GM19025 (cell line): ENCODE data around the gene IPO11.

Source experiments
- ATAC-seq: cut with Tn5 transposase; IDR thresholded peaks from one replicate; pipeline ENCODE4 v1.9.1; 2021; ENCODE audit warnings: mild to moderate bottlenecking, low read depth, moderate library complexity; ENCODE audit not compliant: unreplicated experiment

IPO11 gene

GRCh38 chr5:62432621-62433064 is 20.1 kb downstream of the IPO11 start:
- no peak for ATAC-seq

- no peak for ATAC-seq
Observed at GRCh38 chr5:62448528-62448927, 36.0 kb downstream of the IPO11 start.

DNA sequence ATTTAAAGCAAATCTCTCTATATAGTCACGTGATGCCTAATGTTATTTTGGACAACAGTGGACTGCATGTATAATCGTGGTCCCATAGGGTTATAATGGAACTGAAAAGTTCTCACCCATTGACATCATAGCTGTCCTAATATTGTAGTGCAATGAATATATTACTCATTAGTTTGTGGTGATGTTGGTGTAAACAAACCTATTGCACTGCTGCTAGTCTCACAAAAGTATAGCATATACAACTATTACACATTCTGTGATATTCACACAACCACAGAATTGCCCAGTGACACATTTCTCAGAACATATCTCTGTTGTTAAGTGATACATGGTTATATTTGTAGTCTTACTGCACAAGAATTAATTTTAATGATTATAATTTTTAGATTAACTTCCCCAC is 37.7 kb downstream of the IPO11 start:
- ATAC-seq: no peak

DNA sequence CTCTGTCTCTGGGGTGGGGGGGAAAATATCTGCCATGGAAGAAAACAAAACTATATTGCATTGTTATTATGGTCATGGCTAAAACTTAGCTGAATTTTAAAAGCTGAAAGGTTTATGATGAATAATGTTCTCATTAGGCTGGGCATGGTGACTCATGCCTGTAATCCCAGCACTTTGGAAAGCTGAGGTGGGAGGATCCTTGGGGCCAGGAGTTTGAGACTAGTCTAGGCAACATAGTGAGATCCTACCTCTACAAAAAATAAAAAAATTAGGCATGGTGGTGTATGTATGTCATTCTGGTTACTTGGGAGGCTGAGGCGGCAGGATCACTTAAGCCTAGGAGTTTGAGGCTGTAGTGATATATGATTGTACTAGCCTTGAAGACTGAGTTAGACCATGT is 44.5 kb downstream of the IPO11 start:
- ATAC-seq: no peak

- peak; percentile 75 for ATAC-seq
Observed at GRCh38 chr5:62460578-62460983, 48.0 kb downstream of the IPO11 start.

GRCh38 chr5:62461561-62461960 is 49.0 kb downstream of the IPO11 start:
- ATAC-seq: no peak

GRCh38 chr5:62465985-62466925 is 53.7 kb downstream of the IPO11 start:
- no peak for ATAC-seq

- no peak for ATAC-seq
Observed at GRCh38 chr5:62473209-62473608, 60.6 kb downstream of the IPO11 start.

DNA sequence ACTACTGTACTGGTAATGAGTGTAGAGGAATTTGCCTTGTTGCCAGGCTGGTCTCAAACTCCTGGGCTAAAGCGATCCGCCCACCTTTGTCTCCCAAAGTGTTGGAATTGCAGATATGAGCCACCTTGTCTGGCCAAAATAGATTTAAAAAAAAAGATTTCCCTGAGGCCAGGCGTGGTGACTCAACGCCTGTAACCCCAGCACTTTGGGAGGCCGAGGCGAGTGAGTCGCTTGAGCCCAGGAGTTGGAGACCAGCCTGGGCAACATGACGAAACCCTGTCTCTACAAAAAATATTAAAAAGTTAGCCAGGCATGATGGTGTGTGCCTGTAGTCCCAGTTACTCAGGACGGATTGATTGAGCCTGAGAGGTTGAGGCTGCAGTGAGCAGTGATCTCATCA is 62.5 kb downstream of the IPO11 start:
- no peak for ATAC-seq

DNA sequence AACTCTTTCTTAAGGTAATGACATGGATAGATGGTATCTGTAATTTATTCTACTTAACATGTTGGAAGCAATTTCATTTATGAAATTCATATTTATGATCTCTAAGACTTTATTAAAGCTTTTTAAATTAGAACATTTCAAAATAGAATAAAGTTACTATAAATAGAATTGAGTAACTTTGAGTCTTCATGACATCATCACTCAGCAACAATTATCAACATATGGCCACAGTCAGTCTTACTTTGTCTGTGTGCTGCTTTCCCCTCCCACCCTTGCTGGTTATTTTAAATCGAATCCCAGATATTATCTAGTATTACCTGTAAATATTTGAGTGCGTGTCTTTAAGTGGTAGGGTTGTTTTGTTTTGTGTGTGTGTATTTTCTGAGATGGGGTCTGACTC is 65.2 kb downstream of the IPO11 start:
- no peak for ATAC-seq

DNA sequence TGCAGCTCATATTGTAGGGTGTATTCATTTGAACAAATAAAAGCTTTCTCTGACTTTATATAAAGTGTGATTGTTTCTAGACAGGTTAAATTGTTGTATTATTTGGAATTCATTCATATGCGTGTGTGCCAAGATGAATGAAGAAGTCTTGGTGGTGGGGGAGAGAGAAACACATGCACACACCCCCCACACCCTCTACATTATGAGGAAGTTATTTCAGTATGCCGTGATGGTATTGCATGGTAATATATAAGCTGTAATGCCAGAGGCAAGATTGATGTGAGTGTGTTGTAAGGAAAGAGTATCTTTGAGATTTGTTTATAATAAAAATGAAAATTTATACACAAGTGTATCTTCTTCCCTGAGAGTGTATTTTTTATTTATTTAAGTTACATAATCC is 71.0 kb downstream of the IPO11 start:
- ATAC-seq: no peak

DNA sequence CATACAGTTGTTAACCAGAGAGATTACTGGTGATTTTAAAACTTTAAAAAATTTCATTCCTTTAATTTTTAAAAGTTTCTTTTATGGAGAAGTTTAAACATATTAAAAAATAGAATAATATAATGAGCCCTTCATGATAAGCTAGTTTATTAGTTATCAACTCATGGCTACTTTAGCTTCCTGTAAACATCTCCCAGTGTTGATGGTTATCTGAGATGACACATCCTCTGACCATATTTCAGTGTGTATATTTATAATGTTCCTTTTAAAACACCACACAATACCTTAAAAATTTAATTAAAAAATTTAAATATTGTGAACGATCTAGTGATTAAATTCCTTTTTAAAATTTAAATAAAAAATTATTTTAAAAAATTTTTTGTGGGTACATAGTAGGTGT is 74.1 kb downstream of the IPO11 start:
- ATAC-seq: no peak

DNA sequence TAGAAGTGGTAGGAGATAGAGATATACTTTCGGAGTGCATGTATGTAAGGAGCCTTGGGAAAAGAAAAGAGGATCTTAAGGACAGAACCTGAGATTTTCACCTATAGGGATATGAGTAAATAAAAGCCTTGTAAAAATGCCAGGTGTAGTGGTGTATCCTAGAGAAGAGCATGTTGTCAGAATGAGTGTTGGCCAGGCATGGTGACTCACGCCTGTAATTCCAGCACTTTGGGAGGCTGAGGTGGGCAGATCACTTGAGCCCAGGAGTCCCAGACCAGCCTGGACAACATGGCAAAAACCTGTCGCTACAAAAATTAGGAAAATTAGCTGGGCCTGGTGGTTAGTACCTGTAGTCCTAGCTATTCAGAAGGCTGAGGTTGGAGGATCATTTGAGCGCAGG is 76.0 kb downstream of the IPO11 start:
- no peak for ATAC-seq

DNA sequence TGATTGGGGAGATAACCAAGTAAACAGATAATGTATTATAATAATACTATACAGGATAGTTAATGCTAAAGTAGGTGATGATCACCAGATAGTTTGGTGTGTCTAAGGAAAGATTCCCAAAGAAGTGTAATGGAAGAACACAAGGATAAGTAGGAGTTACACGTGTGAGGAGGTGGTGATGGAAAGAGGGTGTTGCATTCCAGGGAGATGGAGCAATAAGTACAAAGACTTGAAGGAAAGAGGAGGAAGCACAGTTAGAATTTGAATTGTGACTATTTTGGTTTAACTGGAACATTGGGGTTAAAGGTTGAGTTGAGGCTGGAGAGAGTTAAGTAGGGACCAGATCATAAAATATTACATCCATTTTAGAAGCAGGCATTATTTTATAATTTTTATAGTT is 76.9 kb downstream of the IPO11 start:
- no peak for ATAC-seq

GRCh38 chr5:62494772-62495171 is 82.2 kb downstream of the IPO11 start:
- ATAC-seq: no peak

- no peak for ATAC-seq
Observed at GRCh38 chr5:62496876-62497275, 84.3 kb downstream of the IPO11 start.

GRCh38 chr5:62498961-62499360 is 86.4 kb downstream of the IPO11 start:
- no peak for ATAC-seq

DNA sequence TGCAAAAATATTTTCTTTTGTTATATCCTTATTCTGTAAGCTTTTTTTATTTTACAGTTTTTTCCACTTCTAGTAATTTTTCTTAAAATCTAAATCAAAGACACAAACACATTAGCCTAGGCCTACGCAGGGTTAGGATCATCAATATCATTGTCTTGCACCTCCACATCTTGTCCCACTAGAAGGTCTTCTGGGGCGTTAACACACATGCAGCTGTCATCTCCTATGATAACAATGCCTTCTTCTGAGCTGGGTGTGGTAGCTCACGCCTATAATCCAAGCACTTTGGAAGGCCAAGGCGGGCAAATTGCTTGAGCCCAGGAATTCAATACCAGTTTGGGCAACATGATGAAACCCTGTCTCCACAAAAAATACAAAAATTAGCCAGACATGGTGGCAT is 87.2 kb downstream of the IPO11 start:
- no peak for ATAC-seq

- ATAC-seq: no peak
Observed at GRCh38 chr5:62502456-62503101, 90.0 kb downstream of the IPO11 start.

- no peak for ATAC-seq
Observed at GRCh38 chr5:62504129-62504528, 91.6 kb downstream of the IPO11 start.

DNA sequence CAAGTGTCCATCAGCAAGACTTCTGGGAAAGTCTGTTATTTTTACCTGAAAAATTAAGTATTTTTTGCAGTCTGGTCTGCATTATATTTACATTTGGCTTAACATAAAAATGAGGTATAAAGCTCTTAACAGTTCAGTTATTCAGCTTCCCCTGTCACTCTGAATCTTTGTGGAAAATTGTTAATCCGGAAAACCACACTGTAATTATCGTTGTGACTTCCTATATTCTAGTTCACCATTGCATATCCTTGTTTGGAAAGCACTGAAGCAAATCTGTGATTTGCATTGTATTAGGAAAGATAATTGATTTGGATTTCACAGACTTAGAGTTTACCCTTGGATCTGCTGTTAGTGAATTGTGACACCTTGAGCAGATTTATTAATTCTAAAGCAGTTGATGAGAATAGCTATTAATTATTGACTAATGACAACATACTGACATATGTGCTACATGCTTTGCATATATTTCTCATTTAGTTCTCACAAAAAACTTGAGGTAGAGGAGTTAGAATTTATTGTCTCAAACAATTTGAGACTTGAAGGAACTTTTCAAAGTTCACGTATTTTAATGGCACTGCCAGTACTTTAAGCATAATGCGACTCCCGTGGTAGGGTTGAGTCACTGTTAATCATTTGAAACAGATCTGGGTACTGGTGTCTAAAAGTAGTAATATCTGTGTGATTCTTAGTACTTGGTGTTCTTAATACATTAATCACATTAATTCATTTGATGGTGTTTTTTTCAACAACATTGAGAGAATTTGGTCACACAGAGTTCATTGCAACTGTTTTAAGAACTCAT is 94.3 kb downstream of the IPO11 start:
- ATAC-seq: no peak
